IMR-90 (cell line): ENCODE measurements around the gene CTNNA2. TPM values are rescaled to one million over a fixed set of nuclear protein-coding genes. Genes with fewer than 3 reads are reported as not detected.

Experiments
- ATAC-seq: fragments of 200-7000 bp; cut with Tn5 transposase; 2 replicates; pipeline ENCODE4 v1.9.1; 2020; ENCODE audit warnings: low read depth, mild to moderate bottlenecking, moderate library complexity
- BruUV-seq: library from RNA; stranded (reverse); fragments of 400-500 nt; replicated peaks from 2 replicates; lab custom pipeline; 2021; lab: Mats Ljungman, UMichigan
- CTCF ChIA-PET: fragments of 300-600 bp; formaldehyde crosslinking; extraction: SDS; loops from one replicate; lab custom pipeline; 2021; ENCODE audit warnings: antibody characterized with exemption; lab: Yijun Ruan, JAX
- POLR2A ChIA-PET: fragments of 300-600 bp; sonication (Branson Sonifier 250); formaldehyde crosslinking; loops from one replicate; lab custom pipeline; 2022; ENCODE audit warnings: antibody characterized with exemption; ENCODE audit not compliant: unreplicated experiment; lab: Charles Lee
- DNase-seq: peaks from one replicate; pipeline ENCODE4 v3.0.0; 2013
- H2AFZ ChIP-seq: replicated peaks from 2 replicates; pipeline ENCODE3; 2013; ENCODE audit warnings: low read length, mild to moderate bottlenecking; ENCODE audit not compliant: poor library complexity
- H2AK5ac ChIP-seq: 2 replicates; pipeline ENCODE4 v1.6.1; 2013; ENCODE audit warnings: low read depth, low read length, inconsistent platforms
- H2AK9ac ChIP-seq: replicated peaks from 2 replicates; pipeline ENCODE3; 2013; ENCODE audit warnings: mild to moderate bottlenecking, low read depth, low read length, moderate library complexity; ENCODE audit not compliant: poor library complexity
- H2BK120ac ChIP-seq: 2 replicates; pipeline ENCODE4 v1.6.1; 2013; ENCODE audit warnings: low read depth, low read length, inconsistent platforms
- H2BK15ac ChIP-seq: 3 replicates; pipeline ENCODE4 v1.6.1; 2013; ENCODE audit warnings: low read depth, low read length, inconsistent platforms
- H2BK20ac ChIP-seq: 2 replicates; pipeline ENCODE4 v1.6.1; 2013; ENCODE audit warnings: low read depth, mild to moderate bottlenecking, inconsistent platforms, low read length, moderate library complexity
- H2BK5ac ChIP-seq: 2 replicates; pipeline ENCODE4 v1.6.1; 2013; ENCODE audit warnings: mild to moderate bottlenecking, low read depth, low read length, inconsistent platforms; ENCODE audit not compliant: poor library complexity, severe bottlenecking
- H3K14ac ChIP-seq: replicated peaks from 2 replicates; pipeline ENCODE4 v1.6.1; 2013; ENCODE audit warnings: low read depth, low read length, inconsistent platforms
- H3K18ac ChIP-seq: 2 replicates; pipeline ENCODE4 v1.6.1; 2013; ENCODE audit warnings: low read depth, low read length, control low read depth
- H3K23ac ChIP-seq: 2 replicates; pipeline ENCODE4 v1.6.1; 2013; ENCODE audit warnings: low read depth, low read length, inconsistent platforms
- H3K27ac ChIP-seq: 2 replicates; pipeline ENCODE4 v1.5.1; 2013; ENCODE audit warnings: mild to moderate bottlenecking, control low read depth, low read length; ENCODE audit not compliant: insufficient read depth
- H3K27me3 ChIP-seq: 2 replicates; pipeline ENCODE4 v1.6.1; 2013; ENCODE audit warnings: low read length; ENCODE audit not compliant: control insufficient read depth, insufficient read depth
- H3K36me3 ChIP-seq: 2 replicates; pipeline ENCODE4 v1.6.1; 2013; ENCODE audit warnings: low read length, mixed read lengths; ENCODE audit not compliant: control insufficient read depth, insufficient read depth
- H3K4ac ChIP-seq: 2 replicates; pipeline ENCODE4 v1.6.1; 2013; ENCODE audit warnings: low read depth, low read length, inconsistent platforms
- H3K4me1 ChIP-seq: 2 replicates; pipeline ENCODE4 v1.6.1; 2013; ENCODE audit warnings: low read length, mixed read lengths; ENCODE audit not compliant: control insufficient read depth, insufficient read depth
- H3K4me2 ChIP-seq: 2 replicates; pipeline ENCODE4 v1.6.1; 2013; ENCODE audit warnings: low read depth, mild to moderate bottlenecking, control low read depth, low read length, moderate library complexity
- H3K4me3 ChIP-seq: 2 replicates; pipeline ENCODE4 v1.5.1; 2013; ENCODE audit warnings: low read depth, mild to moderate bottlenecking, control low read depth, low read length, moderate library complexity; ENCODE audit not compliant: insufficient read depth
- H3K56ac ChIP-seq: 2 replicates; pipeline ENCODE4 v1.6.1; 2013; ENCODE audit warnings: low read length, inconsistent platforms; ENCODE audit not compliant: insufficient read depth; ENCODE audit errors: extremely low read depth
- H3K79me1 ChIP-seq, 2 experiments: 2 replicates each; pipeline ENCODE4 v1.6.1; 2013; ENCODE audit warnings: low read length in 2 of 2, inconsistent platforms in 1 of 2, low read depth in 1 of 2
- H3K9ac ChIP-seq: 2 replicates; pipeline ENCODE4 v1.6.1; 2013; ENCODE audit warnings: low read depth, low read length, control low read depth
- H3K9me1 ChIP-seq: 2 replicates; pipeline ENCODE4 v1.6.1; 2013; ENCODE audit warnings: low read length, inconsistent platforms; ENCODE audit not compliant: insufficient read depth
- H3K9me3 ChIP-seq: 2 replicates; pipeline ENCODE4 v1.6.1; 2013; ENCODE audit warnings: low read length; ENCODE audit not compliant: control insufficient read depth, insufficient read depth
- H4K20me1 ChIP-seq: 2 replicates; pipeline ENCODE4 v1.6.1; 2013; ENCODE audit warnings: low read length, inconsistent platforms; ENCODE audit not compliant: insufficient read depth
- H4K5ac ChIP-seq: 2 replicates; pipeline ENCODE4 v1.6.1; 2013; ENCODE audit warnings: mild to moderate bottlenecking, low read depth, low read length, control low read depth
- H4K8ac ChIP-seq, 2 experiments: 2 replicates each; pipeline ENCODE4 v1.6.1; 2013; ENCODE audit warnings: low read depth in 2 of 2, low read length in 2 of 2, control low read depth in 1 of 2, inconsistent platforms in 1 of 2
- H4K91ac ChIP-seq: 2 replicates; pipeline ENCODE4 v1.6.1; 2013; ENCODE audit warnings: low read depth, low read length, inconsistent platforms; ENCODE audit not compliant: insufficient read depth
- BHLHE40 ChIP-seq: fragments of 150-350 bp; IDR thresholded peaks from 2 replicates; pipeline ENCODE4 v1.6.1; 2016; ENCODE audit warnings: mild to moderate bottlenecking, low read depth, low read length
- CEBPB ChIP-seq: IDR thresholded peaks from 2 replicates; pipeline ENCODE4 v1.6.1; 2012; ENCODE audit warnings: low read depth, low read length, improper control_type of control experiment
- CTCF ChIP-seq: conservative IDR thresholded peaks from 2 replicates; pipeline ENCODE4 v1.5.1; 2012; ENCODE audit warnings: mild to moderate bottlenecking, low read depth, low read length, improper control_type of control experiment
- ELK1 ChIP-seq: fragments of 150-350 bp; IDR thresholded peaks from 2 replicates; pipeline ENCODE4 v1.6.1; 2016; ENCODE audit warnings: low read depth, mild to moderate bottlenecking, low read length, moderate library complexity, borderline replicate concordance
- NFE2L2 ChIP-seq: fragments of 150-350 bp; IDR thresholded peaks from 2 replicates; pipeline ENCODE4 v1.6.1; 2016; ENCODE audit warnings: low read depth, mild to moderate bottlenecking, low read length
- RCOR1 ChIP-seq: IDR thresholded peaks from 2 replicates; pipeline ENCODE4 v1.6.1; 2012; ENCODE audit warnings: mild to moderate bottlenecking, low read length, improper control_type of control experiment; ENCODE audit not compliant: insufficient replicate concordance
- SMC3 ChIP-seq: fragments of 150-350 bp; IDR thresholded peaks from 2 replicates; pipeline ENCODE4 v1.6.1; 2016; ENCODE audit warnings: low read depth, mild to moderate bottlenecking, antibody characterized with exemption, low read length, moderate library complexity
- USF2 ChIP-seq: fragments of 150-350 bp; IDR thresholded peaks from 2 replicates; pipeline ENCODE4 v1.6.1; 2017; ENCODE audit warnings: mild to moderate bottlenecking, antibody characterized with exemption, low read length, low read depth
- WGBS, 2 experiments: methylation state at CpG; one replicate each; pipeline versions ENCODE4 v1.1.5 to v1.1.7; 2013; ENCODE audit warnings: missing lambda C conversion rate in 2 of 2; ENCODE audit not compliant: insufficient read length in 1 of 2; ENCODE audit errors: extremely low coverage in 2 of 2; 5-methylcytosine and 5-hydroxymethylcytosine counted together
- dilution Hi-C: fragments of 300-500 bp; cut with HindIII; formaldehyde crosslinking; loops from one replicate; pipeline ENCODE4 v1.14.3; 2018; ENCODE audit warnings: low sequenced_read_pairs; ENCODE audit not compliant: unreplicated experiment
- in situ Hi-C: fragments of 300-500 bp; cut with MboI; formaldehyde crosslinking; loops from 3 replicates; pipeline ENCODE4 v1.14.3; 2019; ENCODE audit warnings: low sequenced_read_pairs, inconsistent platforms, mixed read lengths
- intact Hi-C: fragments of 100-400 bp; cut with micrococcal nuclease; formaldehyde crosslinking; loops from 2 replicates; pipeline ENCODE4 v1.10.0; 2022
- polyA plus RNA-seq, 3 experiments: library from polyadenylated mRNA; depleted of rRNA; stranded (reverse); fragments of >200 nt; gene quantifications; 2 replicates each; pipeline ENCODE4 v1.2.3, GENCODE V29; 2012; ENCODE audit warnings: low replicate concordance in 1 of 3
- total RNA-seq: library from RNA; depleted of rRNA; stranded (reverse); fragments of >200 nt; gene quantifications from 2 replicates; pipeline ENCODE4 v1.2.3, GENCODE V29; 2012

The CTNNA2 gene
- total and polyA plus RNA-seq, 2 of the 4 experiments (the other 2 are of a cell fraction) = not detected

- TF ChIP-seq BHLHE40 (no peak), USF2 (no peak), RCOR1 (no peak), SMC3 (no peak), NFE2L2 (no peak), ELK1 (no peak), CEBPB (no peak), CTCF (no peak)
- H3K4me3 ChIP-seq = no peak overlapping the region
- dilution Hi-C loops = no loop called here
- H2AFZ ChIP-seq = no peak overlapping the region
- no peak overlapping the region for H2BK15ac ChIP-seq
- ChIA-PET POLR2A (no interaction called here), CTCF (no interaction called here)
- H2BK20ac ChIP-seq = no peak overlapping the region
- H3K56ac ChIP-seq = no peak overlapping the region
- H3K27ac ChIP-seq = no peak overlapping the region
- DNase-seq (no peak), ATAC-seq (no peak)
- H3K79me1 ChIP-seq = no peaks in the 10 kb centered on the region
- H3K36me3 ChIP-seq = no peaks in the 10 kb centered on the region
- no peak overlapping the region for H3K9ac ChIP-seq
- no peak overlapping the region for H3K23ac ChIP-seq
- in situ Hi-C loops = no loop called here
- no peak overlapping the region for H3K4me2 ChIP-seq
- H4K8ac ChIP-seq = no peak overlapping the region
- H3K14ac ChIP-seq = no peak overlapping the region
- intact Hi-C loops = no loop called here
- no peak overlapping the region for H2BK5ac ChIP-seq
- no peaks in the 10 kb centered on the region for H3K4me1 ChIP-seq
- no peaks in the 10 kb centered on the region for H3K27me3 ChIP-seq
- BruUV-seq = no TSS peak
- no peak overlapping the region for H2BK120ac ChIP-seq
- no peaks in the 10 kb centered on the region for H4K20me1 ChIP-seq
- no peak overlapping the region for H4K5ac ChIP-seq
- no peak overlapping the region for H3K4ac ChIP-seq
- H4K91ac ChIP-seq = no peak overlapping the region
- H2AK5ac ChIP-seq = no peak overlapping the region
- no peaks in the 10 kb centered on the region for H3K9me1 ChIP-seq
- H3K18ac ChIP-seq = no peak overlapping the region
- H3K9me3 ChIP-seq = no peaks in the 10 kb centered on the region
- WGBS, 2 experiments = no CpG with 5 or more reads among the region's 1 CpG
- H2AK9ac ChIP-seq = no peak overlapping the region
Observed at GRCh38 chr2:79686884-79687283, 174.0 kb downstream of the CTNNA2 start.
